IPS-NIHi7 (cell line): ENCODE results near the gene EIF2A.
"Not testable (repeated sequence)": the region's sequence is repeated elsewhere in the genome, so short reads cannot be mapped to it uniquely, and the experiment has no call there.

Source experiments
- DNase-seq: peaks from one replicate; pipeline ENCODE4 v3.0.0; 2012; ENCODE audit warnings: mixed read lengths; ENCODE audit errors: extremely low spot score

The EIF2A gene

DNA sequence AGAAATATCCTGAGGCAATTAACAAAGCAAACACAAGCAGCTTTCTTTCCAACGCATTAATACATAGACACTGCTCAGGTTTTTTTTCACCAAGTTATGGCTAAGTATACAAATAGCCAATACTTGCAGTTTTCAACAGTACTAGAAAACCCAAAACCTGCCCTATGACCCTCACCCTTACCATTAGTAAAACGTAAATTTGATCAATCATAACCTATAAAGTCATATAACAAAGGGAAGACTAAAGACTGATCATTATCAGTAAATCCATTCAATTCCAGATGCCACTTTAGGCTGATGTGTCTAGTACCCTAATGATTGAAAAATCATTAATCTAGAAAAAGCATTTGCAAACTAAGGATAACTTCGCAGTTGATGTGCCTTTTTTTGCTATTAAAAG is 3.5 kb upstream of the EIF2A start:
- no peak for DNase-seq

DNA sequence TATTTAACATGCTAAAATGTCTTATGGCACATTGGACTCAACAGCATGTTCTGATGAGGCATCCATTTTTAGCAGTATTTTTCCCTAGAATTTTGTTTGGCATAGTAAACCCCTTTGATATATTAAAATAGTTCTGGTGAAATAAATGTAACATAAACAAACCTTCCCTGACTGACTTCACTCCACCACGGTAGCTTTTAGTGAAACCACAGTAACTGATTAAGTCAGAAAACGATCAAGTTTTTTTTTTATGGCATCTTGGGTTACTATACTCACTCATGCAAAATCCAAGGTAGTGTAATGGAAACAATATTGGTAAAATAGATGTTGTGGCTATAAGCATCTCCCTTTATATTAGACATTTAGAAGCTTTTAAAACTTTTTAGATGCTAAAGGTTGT is 3.1 kb upstream of the EIF2A start:
- no peak for DNase-seq

GRCh38 chr3:150544041-150544440 is 2.5 kb upstream of the EIF2A start:
- DNase-seq: no peak

GRCh38 chr3:150544726-150545125 is 1.9 kb upstream of the EIF2A start:
- DNase-seq: no peak

GRCh38 chr3:150545419-150546225 is 965 bp upstream of the EIF2A start:
- peak; percentile 21 for DNase-seq

DNA sequence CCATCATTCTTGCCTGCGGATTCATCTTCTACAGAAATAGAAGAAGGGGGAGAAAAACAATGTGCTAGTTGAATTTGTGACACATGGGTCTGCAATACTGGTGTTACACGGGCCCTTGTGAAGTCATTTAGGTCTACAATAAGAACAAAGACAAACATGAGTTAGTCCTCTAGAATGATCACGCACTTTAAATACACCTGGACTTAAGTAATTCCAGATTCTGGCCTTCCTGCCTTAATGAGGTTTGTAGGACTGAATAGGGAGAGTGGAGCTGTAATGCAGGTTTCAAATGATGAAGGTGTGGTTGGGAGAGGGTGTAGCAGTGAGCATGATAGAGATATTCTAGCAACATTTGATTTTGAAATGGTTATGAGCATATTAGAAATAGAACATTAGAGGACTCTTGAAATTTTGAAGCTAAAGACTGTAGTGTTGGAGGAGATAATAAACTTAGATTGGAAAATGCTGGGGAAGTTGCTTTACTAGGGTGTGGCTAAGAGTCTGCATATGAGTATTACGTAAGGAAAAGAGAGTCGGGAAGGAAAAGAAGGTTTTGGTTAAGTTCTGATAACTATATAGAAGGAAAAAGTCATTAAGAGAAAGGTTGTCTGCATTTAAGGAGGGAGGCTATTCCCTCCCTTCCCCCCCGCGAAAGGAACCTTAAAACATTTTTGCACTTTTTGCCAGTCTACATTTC is 606 bp downstream of the EIF2A start:
- no peak for DNase-seq

- DNase-seq: no peak
Measured at GRCh38 chr3:150555859-150556436, 9.4 kb downstream of the EIF2A start.

DNA sequence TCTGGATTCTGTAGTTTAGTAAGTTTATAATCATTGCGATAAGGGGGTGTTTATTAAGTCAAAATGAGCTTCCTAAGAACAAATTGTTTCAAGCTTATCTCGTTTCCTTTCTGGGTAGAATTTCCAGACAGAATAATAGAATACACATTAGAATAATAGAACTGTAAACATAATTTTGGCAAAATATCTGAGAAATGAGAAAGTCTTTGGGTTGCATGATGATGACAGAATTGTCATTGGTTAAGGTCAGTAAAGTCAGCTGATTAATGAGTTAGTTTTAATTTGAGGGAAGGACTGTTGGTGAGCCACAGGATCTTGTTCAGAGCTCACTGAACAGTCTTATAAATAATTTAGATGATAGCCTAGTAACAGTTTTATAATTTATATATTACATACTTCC is 10.2 kb downstream of the EIF2A start:
- DNase-seq: no peak

DNA sequence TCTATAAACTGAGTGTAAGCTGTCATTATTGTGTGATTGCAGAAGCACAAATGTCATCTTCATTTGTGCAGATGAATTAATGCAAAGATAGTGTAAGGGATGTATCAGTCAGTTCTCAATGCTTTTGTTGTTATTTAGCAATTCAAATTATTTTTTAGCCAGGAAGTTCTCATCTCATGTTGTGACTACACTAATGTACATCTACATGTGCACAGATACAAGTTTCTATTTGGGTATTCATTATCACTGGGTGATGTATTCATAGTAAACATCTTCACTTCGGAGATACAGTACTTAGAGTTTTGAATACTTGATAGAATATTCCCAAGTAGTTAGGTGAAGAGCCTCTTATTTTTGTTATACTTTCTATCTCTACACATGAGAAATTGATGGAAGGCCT is 11.1 kb downstream of the EIF2A start:
- no peak for DNase-seq

DNA sequence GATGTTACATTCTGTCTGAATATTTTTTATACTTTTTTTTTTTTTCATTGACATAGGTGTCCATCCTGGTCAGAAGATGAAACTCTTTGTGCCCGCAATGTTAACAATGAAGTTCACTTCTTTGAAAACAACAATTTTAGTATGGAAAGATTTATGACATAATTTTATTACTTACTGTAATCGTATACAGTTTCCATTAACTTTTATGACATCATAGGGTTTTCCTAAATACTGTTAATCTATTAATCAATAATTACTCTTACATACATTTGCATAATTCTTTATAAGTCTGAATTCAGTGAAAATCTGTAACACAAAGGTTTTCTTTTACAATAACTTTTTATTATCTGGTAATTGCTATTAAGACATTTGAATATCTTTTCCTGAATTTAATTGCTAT is 17.7 kb downstream of the EIF2A start:
- DNase-seq: no peak

- no peak for DNase-seq
Measured at GRCh38 chr3:150567328-150567727, 20.7 kb downstream of the EIF2A start.

- no peak for DNase-seq
Measured at GRCh38 chr3:150577855-150578254, 31.3 kb downstream of the EIF2A start.

- DNase-seq: no peak
Measured at GRCh38 chr3:150581174-150581573, 34.6 kb downstream of the EIF2A start.

DNA sequence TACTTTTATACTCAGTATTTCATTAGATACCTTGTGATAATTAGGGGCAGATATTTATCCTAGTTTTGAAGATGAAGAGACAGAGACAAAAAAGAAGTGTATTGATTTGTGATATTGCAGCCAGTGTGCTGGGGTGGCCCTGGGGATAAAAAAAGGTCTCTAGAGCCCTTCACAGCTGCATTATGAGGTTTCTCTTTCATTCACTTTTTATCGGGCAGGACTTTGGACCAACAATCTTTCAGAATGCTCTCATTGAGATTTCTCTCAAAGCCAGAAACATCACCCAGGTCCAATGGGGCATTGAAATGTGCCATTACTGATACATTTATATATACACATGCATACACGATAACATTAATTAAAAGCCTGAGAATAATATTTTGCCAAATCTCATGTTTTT is 36.0 kb downstream of the EIF2A start:
- no peak for DNase-seq

DNA sequence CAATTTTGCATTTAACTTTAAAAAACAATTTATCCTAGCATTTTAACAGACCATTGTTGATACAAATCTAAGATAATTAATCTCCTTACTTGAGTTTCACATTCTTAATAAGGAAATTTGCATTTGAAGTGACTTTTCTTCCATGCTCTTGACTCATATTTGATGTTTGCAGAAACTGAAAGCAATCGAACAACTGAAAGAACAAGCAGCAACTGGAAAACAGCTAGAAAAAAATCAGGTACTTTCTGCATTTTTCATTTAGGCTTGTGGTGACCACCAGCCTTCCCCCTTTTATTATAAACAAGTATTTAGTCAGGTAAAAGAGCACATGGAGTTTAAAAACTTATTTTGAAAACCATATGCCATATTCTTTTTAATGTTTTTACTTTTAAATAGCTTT is 36.4 kb downstream of the EIF2A start:
- DNase-seq: no peak

GRCh38 chr3:150588027-150588830 is 41.6 kb downstream of the EIF2A start:
- peak; percentile 11 for DNase-seq

- DNase-seq: no peak
Measured at GRCh38 chr3:150589759-150590158, 43.2 kb downstream of the EIF2A start.

DNA sequence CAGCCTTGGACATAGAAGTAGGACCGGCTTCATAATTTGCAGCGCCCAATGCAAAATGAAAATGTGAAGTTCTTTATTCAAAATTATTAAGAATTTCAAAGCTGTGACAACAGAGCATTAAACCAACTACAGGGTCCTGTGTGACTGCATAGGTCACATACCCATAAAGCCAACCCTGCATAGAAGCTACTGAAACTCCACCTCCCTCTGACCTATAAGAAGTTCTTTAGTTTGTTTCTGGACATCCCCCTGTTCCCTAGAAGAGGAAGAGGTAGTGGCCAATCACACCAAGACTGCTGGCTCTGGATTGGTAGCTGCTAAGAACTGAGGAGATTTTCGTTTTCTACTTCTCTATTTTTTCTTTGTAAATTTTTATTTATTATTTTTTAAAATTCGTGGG is 47.6 kb downstream of the EIF2A start:
- DNase-seq: no peak

DNA sequence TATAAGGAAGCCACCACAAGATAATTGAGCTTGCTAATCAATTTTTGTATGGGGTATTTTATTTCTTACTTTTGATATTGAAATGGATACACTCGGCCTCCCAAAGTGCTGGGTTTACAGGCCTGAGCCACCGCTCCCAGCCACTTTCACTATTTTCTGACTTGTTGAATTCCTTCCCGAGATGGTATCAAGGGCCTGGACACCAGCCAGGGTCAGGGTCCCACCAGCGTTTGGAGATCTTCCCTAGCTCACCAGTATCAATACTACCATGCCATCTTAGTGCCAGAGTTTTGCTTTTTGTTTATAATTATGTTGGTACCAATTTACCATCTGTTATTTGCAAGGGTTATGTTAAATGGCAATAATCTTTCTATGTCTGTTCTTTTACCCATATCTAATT is 51.1 kb downstream of the EIF2A start:
- no peak for DNase-seq

DNA sequence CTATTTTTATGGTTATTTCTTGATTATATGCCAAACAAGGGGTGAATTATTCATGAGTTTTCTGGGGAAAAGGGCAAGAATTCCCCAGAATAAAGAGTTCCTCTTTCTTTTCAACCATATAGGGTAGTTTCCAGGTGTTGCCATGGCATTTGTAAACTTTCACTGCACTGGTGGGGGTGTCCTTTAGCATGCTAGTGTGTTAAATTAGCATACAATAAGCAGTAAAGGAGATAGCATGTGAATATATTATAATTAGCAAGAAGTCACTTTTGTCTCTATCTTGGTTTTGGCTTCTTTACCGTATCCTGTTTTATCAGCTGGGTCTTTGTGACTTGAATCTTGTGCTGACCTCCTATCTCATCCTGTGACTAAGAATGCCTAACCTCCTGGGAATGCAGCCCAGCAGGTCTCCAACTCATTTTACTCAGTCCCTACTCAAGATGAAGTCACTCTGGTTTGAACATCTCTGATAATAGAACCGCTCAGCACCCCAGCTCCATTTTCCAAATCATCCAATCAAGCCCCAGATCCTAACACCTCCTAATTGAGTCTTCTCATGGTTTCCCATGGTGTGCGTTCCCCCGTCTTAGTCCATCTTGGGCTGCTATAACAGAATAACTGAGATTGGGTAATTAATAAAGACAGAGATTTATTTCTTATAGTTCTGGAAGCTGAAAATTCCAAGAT is 53.2 kb downstream of the EIF2A start:
- DNase-seq: peak; percentile 16

DNA sequence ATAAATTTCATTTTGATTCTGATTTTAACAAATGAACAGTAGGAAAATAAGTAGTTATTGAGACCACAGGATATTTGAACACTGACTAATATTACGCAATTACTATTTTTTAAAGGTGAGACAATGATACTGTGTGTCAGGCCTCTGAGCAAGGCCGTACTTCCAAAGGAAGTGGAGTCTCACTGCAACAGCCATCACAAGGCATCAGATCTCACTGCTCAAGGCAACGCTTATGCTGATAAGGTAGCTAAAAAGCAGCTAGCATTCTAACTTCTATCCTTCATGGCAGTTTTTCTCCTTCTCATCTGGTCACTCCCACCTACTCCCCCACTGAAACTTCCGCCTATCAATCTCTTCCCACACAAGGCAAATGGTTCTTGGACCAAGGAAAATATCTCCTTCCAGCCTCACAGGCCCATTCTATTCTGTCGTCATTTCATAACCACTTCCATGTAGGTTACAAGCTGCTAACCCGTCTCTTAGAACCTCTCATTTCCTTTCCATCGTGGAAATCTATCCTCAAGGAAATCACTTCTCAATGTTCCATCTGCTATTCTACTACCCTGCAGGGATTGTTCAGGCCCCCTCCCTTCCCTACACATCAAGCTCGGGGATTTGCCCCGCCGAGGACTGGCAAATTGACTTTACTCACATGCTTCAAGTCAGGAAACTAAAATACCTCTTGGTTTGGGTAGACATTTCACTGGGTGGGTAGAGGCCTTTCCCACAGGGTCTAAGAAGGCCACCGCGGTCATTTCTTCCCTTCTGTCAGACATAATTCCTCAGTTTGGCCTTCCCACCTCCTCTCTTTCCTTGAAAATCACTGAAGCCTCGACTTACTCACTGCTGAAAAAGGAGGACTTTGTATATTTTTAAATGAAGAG is 54.3 kb downstream of the EIF2A start:
- not testable (repeated sequence) for DNase-seq
